ENCODE measurements around the gene TM9SF2.

DNA sequence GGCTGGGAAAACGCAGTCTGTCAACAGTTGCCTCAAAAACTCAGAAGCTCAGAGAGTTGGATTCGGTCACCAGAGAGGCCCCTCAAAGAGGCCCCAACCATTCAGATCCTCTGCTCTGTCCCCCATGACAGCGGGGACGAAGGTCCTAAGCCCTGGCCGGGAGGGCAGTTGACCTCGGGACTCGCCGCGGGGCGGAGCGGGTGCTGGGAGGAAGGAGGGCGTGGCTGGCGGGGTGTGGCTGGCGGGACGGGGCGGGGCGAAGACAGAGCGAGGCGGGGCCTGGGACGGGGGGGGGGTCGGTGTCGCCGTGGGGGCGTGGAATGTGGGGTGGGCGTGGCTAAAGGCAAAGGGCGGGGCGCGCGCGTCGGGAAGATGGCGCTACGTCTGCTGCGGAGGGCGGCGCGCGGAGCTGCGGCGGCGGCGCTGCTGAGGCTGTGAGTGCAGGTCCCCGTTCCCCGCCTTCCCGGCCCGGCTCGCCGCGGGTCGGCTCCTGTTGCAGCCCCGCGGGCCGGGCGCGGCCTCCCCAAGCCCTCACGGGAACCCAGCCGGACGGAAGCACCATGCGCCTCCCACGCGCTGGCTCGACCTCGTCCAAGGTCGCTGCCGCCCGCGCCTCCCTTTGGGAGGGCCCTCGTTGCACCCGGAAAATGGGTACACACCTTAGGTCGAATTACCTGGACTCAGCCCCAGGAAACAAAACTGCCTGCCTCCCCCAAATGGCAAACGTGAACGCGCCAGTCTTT, 105.2 kb downstream of the TM9SF2 start, which contains the start of gene CLYBL:
- TF ChIP-seq, protein P1, sequence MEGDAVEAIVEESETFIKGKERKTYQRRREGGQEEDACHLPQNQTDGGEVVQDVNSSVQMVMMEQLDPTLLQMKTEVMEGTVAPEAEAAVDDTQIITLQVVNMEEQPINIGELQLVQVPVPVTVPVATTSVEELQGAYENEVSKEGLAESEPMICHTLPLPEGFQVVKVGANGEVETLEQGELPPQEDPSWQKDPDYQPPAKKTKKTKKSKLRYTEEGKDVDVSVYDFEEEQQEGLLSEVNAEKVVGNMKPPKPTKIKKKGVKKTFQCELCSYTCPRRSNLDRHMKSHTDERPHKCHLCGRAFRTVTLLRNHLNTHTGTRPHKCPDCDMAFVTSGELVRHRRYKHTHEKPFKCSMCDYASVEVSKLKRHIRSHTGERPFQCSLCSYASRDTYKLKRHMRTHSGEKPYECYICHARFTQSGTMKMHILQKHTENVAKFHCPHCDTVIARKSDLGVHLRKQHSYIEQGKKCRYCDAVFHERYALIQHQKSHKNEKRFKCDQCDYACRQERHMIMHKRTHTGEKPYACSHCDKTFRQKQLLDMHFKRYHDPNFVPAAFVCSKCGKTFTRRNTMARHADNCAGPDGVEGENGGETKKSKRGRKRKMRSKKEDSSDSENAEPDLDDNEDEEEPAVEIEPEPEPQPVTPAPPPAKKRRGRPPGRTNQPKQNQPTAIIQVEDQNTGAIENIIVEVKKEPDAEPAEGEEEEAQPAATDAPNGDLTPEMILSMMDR (IDR thresholded peaks at IDR 0.05): no peak; the same call in 2 of the 3 replicates
- TF ChIP-seq EHMT2 (IDR thresholded peaks at IDR 0.05; ENCODE audit: low read depth) (no peak), RFX5 (IDR thresholded peaks at IDR 0.05) (no peak), EP300 (IDR thresholded peaks at IDR 0.05) (no peak)
- TF ChIP-seq, protein P2, sequence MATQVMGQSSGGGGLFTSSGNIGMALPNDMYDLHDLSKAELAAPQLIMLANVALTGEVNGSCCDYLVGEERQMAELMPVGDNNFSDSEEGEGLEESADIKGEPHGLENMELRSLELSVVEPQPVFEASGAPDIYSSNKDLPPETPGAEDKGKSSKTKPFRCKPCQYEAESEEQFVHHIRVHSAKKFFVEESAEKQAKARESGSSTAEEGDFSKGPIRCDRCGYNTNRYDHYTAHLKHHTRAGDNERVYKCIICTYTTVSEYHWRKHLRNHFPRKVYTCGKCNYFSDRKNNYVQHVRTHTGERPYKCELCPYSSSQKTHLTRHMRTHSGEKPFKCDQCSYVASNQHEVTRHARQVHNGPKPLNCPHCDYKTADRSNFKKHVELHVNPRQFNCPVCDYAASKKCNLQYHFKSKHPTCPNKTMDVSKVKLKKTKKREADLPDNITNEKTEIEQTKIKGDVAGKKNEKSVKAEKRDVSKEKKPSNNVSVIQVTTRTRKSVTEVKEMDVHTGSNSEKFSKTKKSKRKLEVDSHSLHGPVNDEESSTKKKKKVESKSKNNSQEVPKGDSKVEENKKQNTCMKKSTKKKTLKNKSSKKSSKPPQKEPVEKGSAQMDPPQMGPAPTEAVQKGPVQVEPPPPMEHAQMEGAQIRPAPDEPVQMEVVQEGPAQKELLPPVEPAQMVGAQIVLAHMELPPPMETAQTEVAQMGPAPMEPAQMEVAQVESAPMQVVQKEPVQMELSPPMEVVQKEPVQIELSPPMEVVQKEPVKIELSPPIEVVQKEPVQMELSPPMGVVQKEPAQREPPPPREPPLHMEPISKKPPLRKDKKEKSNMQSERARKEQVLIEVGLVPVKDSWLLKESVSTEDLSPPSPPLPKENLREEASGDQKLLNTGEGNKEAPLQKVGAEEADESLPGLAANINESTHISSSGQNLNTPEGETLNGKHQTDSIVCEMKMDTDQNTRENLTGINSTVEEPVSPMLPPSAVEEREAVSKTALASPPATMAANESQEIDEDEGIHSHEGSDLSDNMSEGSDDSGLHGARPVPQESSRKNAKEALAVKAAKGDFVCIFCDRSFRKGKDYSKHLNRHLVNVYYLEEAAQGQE (IDR thresholded peaks at IDR 0.05): no peak
- TF ChIP-seq, protein P3, sequence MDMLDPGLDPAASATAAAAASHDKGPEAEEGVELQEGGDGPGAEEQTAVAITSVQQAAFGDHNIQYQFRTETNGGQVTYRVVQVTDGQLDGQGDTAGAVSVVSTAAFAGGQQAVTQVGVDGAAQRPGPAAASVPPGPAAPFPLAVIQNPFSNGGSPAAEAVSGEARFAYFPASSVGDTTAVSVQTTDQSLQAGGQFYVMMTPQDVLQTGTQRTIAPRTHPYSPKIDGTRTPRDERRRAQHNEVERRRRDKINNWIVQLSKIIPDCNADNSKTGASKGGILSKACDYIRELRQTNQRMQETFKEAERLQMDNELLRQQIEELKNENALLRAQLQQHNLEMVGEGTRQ (IDR thresholded peaks at IDR 0.05): no peak
